Measurements from ENCODE around the gene TMCC1.
"Not testable (repeated sequence)": the region's sequence is repeated elsewhere in the genome, so short reads cannot be mapped to it uniquely, and the experiment has no call there.

Gene TMCC1

DNA sequence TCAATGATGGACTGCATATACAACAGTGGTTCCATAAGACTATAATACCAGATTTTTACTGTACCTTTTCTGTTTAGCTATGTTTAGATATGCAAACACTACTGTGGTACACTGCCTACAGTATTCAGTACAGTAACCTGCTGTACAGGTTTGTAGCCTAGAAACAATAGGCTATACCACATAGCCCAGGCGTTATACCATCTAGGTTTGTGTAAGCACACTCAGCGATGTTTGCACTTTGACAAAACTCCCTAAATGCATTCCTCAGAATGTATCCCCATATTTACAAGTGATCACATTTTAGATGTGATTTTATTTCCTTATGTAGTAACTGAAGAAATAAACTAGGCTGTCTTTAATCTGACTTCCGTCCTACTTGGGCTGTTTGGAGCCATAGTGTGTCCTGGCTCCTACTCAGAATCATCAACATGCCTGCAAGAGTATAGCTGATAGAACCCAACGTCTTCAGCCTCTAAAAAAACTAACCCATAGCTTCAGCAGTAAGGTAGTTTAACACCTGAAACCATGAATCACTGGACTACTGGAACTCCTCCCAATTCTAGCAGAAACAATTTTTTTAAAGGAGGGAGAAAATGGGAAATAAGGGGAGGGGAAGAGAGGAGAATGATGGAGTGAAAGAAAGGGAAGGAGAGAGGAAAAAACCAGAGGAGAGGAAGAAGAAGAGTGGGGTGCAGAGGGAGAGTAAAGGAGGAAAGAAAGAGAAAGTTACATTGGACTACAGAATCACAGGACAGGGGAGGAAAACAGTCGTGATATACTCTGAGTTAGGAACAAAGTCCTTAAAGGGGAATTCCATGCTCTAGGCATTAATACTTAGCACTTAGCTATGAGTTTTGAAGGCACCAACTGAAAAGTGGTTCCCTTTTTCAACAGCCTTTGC, 219.4 kb downstream of the TMCC1 start:
- peak; percentile 55 for FAIRE-seq

DNA sequence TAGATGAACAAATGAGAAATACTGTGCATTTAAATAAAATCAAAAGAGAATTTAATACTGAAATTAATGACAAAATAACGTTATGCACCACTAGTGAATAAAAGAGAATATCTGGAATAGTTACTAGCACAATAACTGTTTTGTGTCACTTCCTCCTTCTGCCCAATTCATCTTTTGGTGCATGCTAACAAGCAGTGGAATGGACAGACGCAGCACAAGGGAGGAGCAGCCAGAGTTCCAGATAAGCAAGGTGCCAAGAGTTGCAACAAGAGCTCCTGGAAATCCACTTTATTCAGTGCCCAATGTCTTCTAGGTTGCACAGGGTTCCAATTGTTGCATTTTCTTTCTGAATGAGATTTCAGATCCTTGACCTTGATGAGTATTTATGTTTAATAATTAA, 220.5 kb downstream of the TMCC1 start:
- FAIRE-seq = no peak

DNA sequence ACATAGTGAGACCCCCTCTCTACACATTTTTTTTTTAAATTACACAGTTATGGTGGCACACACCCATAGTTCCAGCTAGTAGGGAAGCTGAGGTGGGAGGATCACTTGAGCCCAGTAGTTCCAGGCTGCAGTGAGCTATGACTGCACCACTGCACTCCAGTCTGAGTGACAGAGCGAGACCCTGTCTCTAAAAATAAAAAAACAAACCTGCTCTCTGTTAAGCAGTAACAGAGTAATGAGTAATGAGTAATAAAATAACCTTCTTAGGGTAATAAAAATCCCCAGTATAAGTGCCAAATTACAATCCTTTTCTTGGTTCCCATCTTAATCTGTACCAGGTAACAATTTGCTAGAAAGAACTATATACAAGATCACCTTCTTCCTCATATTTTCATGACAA, 221.1 kb downstream of the TMCC1 start:
- no peak for FAIRE-seq

DNA sequence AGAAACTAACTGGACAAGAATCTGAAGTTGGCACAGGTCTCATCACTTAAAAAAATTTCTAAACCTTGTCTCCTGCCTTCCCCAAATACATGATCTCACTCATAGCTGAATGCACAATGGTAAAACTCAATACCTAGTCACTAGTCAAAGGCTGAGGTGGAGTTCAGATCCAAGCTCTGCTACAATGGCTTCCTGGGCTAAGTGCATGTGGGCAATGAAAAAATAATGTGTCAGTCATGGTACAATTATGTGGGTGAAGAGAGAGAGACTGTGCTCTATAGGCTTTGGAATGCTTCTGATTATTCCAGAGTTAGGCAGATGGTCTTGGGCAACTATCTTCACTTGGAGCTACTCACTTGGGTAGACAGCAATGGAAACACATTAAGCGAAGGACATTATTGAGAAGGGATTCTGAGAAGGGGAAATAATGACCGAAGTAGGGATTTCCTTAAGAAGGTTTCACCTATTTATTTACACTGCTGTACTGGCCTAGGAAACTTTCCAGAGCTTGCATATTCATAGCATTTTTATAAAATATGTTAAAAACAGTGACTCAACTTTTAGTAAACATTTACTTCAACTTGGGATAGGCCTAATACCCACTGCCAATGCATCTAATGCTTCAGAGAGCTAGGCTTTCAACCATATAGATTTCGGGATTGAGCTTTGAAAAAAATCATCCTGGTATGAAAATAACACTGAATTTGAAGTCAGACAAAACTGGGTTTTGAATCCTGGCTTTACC, 228.3 kb downstream of the TMCC1 start:
- no peak for FAIRE-seq

DNA sequence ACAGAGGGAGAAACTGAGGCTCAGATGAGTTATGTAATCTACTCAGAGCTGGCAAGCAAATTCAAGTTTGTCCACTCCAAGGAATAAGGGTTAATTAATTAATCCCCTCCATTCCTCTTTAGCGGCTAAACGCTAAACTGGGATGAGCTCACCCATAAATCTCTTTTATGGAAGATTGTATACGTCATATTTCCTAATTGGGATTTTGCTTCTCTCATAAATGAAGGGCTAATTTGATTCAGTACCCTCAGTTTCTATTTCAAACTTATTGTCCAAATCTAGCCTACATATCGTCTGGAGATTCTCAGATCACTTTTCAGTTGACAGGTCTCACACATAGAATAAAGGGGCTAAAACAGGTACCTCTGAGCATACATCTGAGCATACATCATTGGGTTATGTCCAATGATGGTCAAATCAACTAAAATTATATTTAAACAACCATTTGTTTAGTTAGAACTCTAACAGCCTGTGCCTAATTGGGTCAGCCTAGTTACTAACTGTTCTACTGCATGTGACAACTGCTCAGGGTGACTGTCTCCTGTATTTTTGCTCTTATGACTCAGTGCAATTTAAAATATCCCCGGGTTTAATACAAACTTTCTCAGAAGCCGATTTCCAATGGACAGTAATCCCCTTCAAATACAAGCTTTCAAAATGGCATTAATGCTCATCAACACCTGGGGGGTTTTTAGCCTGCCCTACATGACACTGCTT, 229.4 kb downstream of the TMCC1 start:
- FAIRE-seq = no peak

DNA sequence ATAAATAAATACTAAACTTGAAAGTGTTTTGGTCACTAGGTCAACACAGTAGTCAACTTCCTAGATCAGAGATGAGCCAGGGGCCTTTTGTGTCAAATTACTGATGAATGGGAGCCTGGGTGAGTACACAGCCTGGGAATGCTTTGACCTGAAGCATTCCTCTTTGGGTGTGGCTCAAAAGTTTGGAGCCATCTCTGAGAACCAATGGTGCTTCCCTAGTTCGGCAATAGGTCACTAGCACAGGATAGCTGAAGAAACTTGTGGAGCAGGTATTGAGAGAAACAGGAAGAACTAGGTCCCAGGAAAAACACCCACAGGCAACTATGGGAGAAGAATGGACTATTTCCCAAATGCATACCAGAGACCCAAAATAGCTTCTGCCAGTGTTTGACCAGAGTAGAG, 230.5 kb downstream of the TMCC1 start:
- no peak for FAIRE-seq

DNA sequence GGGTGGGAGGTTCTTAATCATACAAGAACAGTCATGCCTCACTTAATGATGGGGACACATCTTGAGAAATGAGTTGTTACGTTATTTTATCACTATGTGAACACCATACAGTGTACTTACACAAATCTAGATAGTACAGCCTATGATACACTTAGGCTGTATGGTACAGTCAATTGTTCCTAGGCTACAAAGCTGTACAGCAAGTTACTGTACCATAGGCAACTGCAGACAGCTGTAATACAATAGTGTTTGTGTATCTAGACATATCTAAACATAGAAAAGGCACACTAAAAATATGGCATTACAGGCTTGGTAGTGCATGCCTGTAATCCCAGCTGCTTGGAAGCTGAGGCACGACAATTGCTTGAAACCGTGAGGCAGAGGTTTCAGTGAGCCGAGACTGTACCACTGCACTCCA, 231.3 kb downstream of the TMCC1 start:
- FAIRE-seq = no peak

DNA sequence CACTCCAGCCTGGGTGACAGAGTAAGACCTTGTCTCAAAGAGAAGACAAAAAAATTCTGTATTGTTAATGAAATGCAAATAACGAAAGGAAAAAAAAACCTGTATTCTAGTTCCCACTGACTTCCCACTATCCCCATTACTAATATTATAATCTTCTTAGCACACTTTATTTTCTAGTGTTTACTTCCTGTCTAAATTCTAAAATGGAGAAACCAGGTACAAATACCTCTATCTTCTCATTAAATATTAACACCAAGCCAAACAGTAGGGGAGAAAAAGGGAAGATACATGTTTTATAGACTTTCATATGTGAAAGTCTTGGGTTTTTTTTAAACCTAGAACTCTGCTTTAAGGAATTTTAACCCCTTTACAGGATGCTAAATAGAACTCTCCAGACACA, 231.7 kb downstream of the TMCC1 start:
- FAIRE-seq = no peak

DNA sequence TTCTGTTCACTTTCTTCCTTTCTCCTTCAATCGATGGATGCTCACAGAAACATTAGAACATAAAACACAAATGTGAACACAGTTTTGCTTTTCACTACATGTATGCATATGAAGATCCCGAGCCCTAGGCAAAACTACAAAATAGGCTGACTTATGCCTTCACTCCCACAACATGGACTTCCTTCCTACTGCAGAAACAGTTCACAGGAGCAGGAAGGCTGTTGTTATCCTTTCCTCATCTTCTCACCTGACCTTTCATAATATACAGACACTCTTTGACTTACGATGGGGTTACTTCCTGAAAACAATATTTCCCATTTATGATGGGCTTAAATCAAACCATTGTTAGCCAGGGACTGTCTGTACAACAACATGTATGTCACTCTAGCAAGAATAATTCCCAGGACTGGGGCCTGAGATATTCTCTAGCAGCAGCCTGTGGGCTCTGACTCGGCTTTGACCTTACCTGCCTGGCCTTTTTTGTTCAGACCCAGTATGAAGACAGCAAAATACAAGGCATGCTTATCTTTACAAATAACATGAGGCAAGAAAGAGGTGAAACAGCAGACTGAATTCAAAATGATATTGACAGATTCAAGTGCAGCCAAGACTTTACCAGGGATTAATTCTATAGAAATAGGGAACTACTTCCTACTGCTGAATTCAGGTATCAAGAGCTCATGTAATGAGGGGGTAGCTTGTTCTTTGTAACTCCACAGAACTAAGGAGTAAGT, 235.2 kb downstream of the TMCC1 start:
- FAIRE-seq = no peak

DNA sequence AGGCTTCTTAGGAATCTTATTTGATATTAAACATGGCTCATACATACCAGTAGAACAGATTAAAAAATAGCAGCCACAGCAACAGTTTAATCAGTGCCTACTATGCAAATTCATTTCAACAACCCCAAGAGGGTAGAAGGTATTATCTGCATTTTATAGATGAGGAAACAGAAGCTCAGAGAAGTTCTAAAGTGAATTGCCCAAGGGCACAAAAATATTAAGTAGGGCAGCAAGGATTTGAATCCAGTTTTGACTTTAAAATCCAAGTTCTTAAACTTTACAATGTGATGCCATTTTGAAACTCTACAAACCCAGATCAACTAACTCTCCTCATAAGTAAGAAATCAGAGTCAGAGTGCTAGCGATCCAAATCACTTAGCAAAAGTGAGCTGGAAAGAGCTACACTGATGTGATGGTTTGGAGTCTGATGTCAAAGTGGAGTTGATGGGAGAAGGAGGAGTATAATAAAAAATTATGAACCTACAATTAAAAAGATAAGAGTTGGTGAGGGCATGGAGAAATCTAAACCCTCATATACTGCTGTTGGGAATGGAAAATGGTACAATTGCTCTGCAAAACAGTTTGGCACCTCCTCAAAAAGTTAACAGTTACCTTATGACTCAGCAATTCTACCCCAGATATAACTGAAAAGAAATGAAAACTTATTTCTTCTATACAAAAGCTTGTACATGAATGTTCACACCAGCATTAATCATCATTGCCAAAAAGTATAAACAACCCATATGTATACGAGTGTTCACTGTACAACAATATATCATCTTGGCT, 236.1 kb downstream of the TMCC1 start:
- FAIRE-seq = no peak

DNA sequence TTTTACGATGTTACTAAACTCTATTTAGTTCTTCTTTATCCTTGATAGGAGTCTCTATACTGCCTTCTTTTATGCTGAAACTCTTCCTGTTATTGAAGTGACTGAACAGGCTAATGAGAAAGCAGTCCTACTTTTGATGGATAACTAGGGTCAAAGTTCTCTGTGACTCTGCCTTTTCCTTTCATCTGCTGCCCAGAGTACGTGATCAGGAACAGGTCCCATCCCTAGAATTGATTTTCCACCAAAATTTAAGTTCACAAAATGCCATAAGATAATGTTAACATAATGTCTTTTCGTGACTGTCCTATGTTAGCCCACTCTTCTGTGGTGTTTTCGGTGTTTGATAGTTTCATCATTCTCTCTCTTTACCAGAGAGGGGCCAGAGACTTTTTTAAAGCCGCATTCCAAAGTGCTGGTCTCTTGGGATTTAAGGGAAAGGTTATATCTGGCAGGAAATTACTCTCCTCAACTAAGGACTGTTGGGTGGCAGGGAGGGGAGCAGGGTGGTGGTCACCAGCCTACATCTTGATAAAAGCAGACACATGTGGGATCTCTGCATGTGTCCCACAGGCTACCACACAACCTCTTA, 236.8 kb downstream of the TMCC1 start:
- FAIRE-seq = no peak

DNA sequence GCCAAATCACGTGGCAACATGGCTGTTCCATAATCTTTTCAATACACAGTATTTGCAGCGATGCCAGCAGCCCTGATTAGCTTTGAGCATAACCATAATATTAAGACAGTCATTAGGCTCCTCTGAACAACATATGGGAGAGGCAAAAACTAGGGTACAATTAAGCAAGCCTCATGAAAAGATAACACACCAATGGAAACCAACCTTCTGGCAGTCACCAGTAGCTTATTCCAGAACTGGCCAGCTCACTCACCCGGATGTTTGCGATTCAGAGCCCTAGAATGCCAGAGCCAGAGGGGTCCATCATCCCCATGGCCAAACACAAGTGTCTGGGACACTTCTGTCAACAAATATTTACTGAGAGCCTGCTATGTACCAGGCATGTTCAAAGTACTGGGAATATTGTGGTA, 238.2 kb downstream of the TMCC1 start:
- no peak for FAIRE-seq

DNA sequence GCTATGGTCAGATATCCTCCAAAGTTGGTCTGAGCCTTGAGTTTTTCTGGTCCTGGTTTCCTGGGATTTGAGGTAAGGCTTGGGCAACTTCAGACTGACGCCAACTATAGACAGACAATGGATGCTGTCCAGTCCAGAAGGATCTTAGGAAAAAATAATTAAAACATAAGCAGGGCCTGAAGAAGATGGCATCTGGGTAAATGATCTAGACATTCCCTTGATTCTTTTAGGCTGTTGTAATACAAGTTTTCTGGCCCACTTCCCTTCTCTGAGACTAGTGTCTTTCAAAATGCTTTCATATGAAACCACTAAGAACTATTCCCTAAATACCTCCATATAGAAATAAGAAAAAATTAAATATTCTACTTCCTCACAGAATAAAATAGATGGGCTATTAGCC, 239.4 kb downstream of the TMCC1 start:
- FAIRE-seq = no peak

DNA sequence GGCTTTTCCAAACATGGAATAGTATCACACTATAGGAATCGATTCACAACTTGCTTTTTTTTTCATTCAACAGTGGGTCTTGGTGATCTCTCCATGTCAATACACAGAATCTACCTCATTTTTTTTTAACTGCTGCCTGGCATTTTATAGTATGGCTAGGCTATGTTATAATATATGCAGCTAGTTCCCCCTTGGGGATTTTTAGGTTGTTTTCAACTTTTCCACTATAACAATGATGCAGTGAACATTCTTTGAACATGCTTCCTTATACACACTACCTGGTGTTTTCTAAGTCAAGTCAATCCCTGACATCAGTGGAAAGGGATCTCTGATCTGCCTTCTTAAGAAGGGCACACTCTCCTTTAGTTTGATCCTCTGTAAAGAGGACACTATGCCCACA, 240.5 kb downstream of the TMCC1 start:
- no peak for FAIRE-seq

DNA sequence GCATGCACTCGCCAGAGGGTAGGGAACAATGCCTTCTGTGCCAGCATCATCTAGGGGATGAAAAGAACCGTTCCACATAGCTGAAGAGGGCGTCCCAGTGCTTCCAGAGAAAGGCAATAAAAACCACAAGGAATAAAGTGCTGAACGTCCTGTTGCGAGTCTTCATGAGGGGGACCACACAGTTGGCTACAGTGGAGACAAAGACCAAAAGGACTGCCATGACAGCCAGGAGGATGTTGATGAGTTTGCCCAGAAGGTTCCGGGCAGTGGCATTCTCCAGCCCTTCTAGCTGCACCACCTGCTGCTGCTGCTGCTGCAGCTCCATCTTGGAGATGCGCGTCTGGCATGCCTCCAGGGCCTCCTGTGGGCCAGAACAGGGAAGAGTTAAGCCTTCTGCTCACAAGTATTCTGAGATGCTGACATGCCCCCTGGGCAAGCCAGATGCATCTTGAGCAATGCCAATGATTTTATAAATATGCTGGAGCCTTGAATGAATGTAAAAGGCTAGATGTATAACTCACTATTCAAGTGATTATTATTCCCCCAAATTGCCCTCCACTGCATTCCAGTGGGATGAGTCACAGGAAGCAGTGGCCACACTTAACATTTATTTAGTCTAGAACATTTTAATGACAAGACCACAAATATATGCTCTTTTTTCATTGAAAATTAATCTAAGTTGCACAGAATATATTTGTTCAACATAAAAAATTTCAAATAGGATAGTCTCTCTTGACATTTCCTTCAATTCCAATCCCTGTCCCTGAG, 241.9 kb downstream of the TMCC1 start:
- no peak for FAIRE-seq

DNA sequence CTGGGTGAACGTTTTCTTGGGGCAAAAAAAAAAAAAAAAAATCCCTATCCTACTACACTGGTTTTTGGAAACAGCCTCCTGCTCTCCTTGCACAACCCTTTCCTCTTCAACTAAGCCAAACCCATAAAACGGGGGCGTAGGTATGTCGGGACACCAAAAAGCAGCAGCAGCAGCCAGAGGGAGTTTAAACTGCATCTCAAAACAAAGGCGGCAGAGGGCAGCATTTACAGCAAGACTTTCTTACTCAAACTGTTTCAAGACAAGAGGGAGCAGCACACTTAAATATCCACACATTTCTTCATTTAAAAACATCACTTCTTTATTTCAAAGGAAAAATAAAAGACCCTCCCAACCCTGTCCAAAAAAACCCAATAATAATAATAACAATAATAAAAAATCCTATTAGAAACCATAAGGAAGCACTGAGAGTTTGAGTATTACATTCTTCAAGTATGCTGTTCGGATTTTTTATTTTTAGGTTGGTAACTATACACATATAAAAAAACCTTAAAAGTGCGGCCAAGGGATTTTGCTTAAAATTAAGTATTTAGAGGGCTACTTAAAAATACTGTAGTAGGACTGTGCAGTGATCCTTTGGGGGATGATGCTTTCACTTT, 243.1 kb downstream of the TMCC1 start:
- no peak for FAIRE-seq

DNA sequence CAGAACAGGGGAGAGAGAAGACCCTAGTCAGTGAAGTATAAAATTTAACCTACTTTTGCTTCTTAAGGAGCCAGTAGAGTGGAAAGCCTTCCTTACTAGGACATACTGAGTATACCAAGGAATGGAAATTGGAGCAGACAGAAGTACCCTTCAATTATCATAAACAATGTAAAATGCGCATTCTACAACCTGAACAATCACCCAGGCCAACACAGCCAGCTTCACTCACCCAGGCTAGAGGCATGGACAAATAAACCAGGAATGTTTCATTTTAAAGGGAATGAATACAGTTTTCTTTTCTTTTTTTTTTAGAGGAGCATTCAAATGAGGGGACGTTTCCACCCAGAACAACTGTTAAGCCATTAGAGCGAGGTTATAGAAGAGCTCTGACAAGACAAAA, 245.1 kb downstream of the TMCC1 start:
- no peak for FAIRE-seq

DNA sequence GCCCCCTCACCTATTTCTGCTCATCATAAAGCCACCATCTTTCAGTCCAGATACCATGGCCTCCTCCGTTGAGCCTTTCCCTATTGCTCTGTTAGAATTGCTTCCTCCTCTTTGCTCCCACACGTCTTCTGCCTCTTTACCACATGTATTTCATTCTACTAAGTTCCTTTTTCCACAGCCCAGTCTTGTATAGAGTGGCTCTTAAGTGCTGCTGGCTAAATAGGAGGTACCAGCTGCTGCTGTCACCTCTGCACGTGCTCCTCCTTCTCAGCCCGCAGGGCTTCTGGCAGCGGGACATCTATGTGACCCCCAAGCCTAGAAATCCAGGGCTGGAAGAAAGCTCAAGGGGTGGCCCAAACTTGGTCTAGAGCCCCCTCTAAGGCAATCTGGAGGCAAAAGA, 248.2 kb downstream of the TMCC1 start:
- FAIRE-seq = no peak

DNA sequence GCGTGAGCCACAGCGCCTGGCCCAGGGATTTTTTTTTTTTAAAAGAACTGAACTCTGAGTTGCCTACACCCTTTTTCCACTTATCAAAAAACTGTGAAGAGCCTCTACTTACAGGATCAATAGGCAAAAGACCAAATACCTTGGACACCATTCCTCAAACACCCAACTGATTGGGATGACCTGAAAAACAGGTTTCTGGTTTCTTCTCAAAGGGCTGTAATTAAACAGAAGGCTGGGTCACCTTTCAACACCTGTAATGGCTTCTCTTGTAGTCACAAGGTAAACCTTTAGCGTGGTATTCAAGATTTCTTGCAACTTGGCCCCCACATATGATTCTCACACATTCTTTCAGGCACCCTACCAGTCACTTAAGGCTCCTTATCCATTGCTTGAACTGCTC, 248.7 kb downstream of the TMCC1 start:
- FAIRE-seq = no peak

DNA sequence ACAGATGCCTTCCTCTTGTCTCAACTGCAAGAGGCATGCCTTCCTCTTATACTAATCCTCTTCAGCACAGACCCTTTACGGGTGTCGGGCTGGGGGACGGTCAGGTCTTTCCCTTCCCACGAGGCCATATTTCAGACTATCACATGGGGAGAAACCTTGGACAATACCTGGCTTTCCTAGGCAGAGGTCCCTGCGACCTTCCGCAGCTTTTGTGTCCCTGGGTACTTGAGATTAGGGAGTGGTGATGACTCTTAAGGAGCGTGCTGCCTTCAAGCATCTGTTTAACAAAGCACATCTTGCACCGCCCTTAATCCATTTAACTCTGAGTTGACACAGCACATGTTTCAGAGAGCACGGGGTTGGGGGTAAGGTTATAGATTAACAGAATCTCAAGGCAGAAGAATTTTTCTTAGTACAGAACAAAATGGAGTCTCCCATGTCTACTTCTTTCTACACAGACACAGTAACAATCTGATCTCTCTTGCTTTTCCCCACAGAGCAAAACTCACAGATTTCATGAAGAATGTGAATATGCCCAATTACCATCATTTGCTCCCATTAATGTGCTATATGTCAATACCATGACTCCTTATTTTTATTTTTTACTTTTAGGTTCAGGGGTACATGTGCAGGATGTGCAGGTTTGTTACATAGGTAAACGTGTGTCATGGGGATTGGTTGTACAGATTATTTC, 251.8 kb downstream of the TMCC1 start:
- FAIRE-seq = not testable (repeated sequence)

Data from colon (tissue), 2 donors.